Endothelial cell of umbilical vein (primary cell): Measurements from ENCODE around the gene GRAMD4. TPM values are rescaled to one million over a fixed set of nuclear protein-coding genes. Genes with fewer than 3 reads are reported as not detected.

Experiments
- BruUV-seq: library from RNA; stranded (reverse); fragments of 400-500 nt; replicated peaks from 2 replicates; lab custom pipeline; 2021; lab: Mats Ljungman, UMichigan
- CTCF ChIA-PET: fragments of 300-600, 350-600 bp; sonication (Branson Sonifier 250); formaldehyde crosslinking; loops from one replicate; lab custom pipeline; 2021; ENCODE audit warnings: antibody characterized with exemption, inconsistent platforms; lab: Charles Lee
- POLR2A ChIA-PET: fragments of 300-600, 350-600 bp; sonication (Branson Sonifier 250); formaldehyde crosslinking; loops from one replicate; lab custom pipeline; 2021; ENCODE audit warnings: antibody characterized with exemption, inconsistent platforms; lab: Charles Lee
- DNase-seq: peaks from one replicate; pipeline ENCODE4 v3.0.0-alpha.2; 2011; ENCODE audit warnings: low read depth, low spot score
- FAIRE-seq: peaks from 2 replicates; lab custom pipeline; 2011; peaks lifted over from hg19 to GRCh38; lab: Jason Lieb, UNC
- H2AFZ ChIP-seq: 2 replicates; pipeline ENCODE4 v1.6.0; 2012; ENCODE audit warnings: low read depth, low read length, control low read depth, inconsistent platforms
- H3K27ac ChIP-seq: 2 replicates; pipeline ENCODE4 v1.5.1; 2011; ENCODE audit warnings: low read depth, mild to moderate bottlenecking, control low read depth, low read length, moderate library complexity; ENCODE audit not compliant: insufficient read depth
- H3K27me3 ChIP-seq, 2 experiments: 2 replicates each; pipeline versions ENCODE4 v1.6.0 to v1.6.1; 2011; ENCODE audit warnings: low read length in 2 of 2, mixed read lengths in 1 of 2; ENCODE audit not compliant: control insufficient read depth in 2 of 2, insufficient read depth in 2 of 2
- H3K36me3 ChIP-seq, 2 experiments: 2 replicates in 1 of 2; 3 replicates in 1 of 2; pipeline ENCODE4 v1.5.1; 2011; ENCODE audit warnings: low read length in 2 of 2, mild to moderate bottlenecking in 1 of 2, moderate library complexity in 1 of 2; ENCODE audit not compliant: control insufficient read depth in 2 of 2, insufficient read depth in 2 of 2; ENCODE audit errors: extremely low read depth in 1 of 2
- H3K4me1 ChIP-seq: 3 replicates; pipeline ENCODE4 v1.5.1; 2011; ENCODE audit warnings: mild to moderate bottlenecking, low read length; ENCODE audit not compliant: control insufficient read depth, insufficient read depth; ENCODE audit errors: extremely low read depth
- H3K4me2 ChIP-seq: 2 replicates; pipeline ENCODE4 v1.6.1; 2011; ENCODE audit warnings: low read length, control low read depth, mixed read lengths; ENCODE audit not compliant: insufficient read depth
- H3K4me3 ChIP-seq, 3 experiments: fragments of 200-600 bp in 1 of 3; sonication (generic), shearing (Covaris generic) in 1 of 3; replicated peaks in 1 of 3; 2 replicates each; pipeline ENCODE4 v1.5.1; 2011 to 2016; ENCODE audit warnings: control low read depth in 3 of 3, low read length in 3 of 3, mild to moderate bottlenecking in 2 of 3, inconsistent platforms in 1 of 3, low read depth in 1 of 3, moderate library complexity in 1 of 3; ENCODE audit not compliant: insufficient read depth in 1 of 3
- H3K79me2 ChIP-seq: 2 replicates; pipeline ENCODE4 v1.6.0; 2012; ENCODE audit warnings: low read length, inconsistent platforms; ENCODE audit not compliant: control insufficient read depth, insufficient read depth
- H3K9ac ChIP-seq: replicated peaks from 2 replicates; pipeline ENCODE3; 2011; ENCODE audit warnings: low read length, control low read depth; ENCODE audit not compliant: insufficient read depth; ENCODE audit errors: extremely low read depth
- H3K9me1 ChIP-seq: replicated peaks from 3 replicates; pipeline ENCODE4 v1.6.0; 2011; ENCODE audit warnings: mild to moderate bottlenecking, low read length; ENCODE audit not compliant: control insufficient read depth, insufficient read depth; ENCODE audit errors: extremely low read depth
- H3K9me3 ChIP-seq: replicated peaks from 2 replicates; pipeline ENCODE4 v1.5.1; 2012; ENCODE audit warnings: low read length, inconsistent platforms; ENCODE audit not compliant: control insufficient read depth, insufficient read depth
- H4K20me1 ChIP-seq: replicated peaks from 2 replicates; pipeline ENCODE3; 2011; ENCODE audit warnings: mild to moderate bottlenecking, low read length; ENCODE audit not compliant: control insufficient read depth, insufficient read depth; ENCODE audit errors: extremely low read depth
- CTCF ChIP-seq, 2 donors: IDR thresholded peaks; 1 replicate in 1 of 2; 2 replicates in 1 of 2; pipeline ENCODE4 v1.5.1; 2011; ENCODE audit warnings: low read length in 2 of 2, mild to moderate bottlenecking in 2 of 2, moderate library complexity in 2 of 2, control low read depth in 1 of 2, inconsistent platforms in 1 of 2, low read depth in 1 of 2; ENCODE audit not compliant: insufficient read depth in 1 of 2; ENCODE audit errors: extremely low read depth in 1 of 2
- EZH2 ChIP-seq: IDR thresholded peaks from 2 replicates; pipeline ENCODE4 v1.6.1; 2012; ENCODE audit warnings: borderline replicate concordance, low read depth, mild to moderate bottlenecking, moderate library complexity, low read length, inconsistent platforms; ENCODE audit not compliant: severe bottlenecking
- FOS ChIP-seq: IDR thresholded peaks from 2 replicates; pipeline ENCODE4 v1.6.1; 2011; ENCODE audit warnings: mild to moderate bottlenecking, low read length, moderate library complexity, borderline replicate concordance; ENCODE audit not compliant: insufficient read depth
- GATA2 ChIP-seq: IDR thresholded peaks from 2 replicates; pipeline ENCODE4 v1.7.0; 2011; ENCODE audit warnings: low read depth, mild to moderate bottlenecking, moderate library complexity, mixed read lengths, low read length; ENCODE audit not compliant: insufficient read length, insufficient read depth
- JUN ChIP-seq: IDR thresholded peaks from 2 replicates; pipeline ENCODE4 v1.6.1; 2011; ENCODE audit warnings: borderline replicate concordance, low read depth; ENCODE audit not compliant: insufficient read length, insufficient read depth
- MYC ChIP-seq: IDR thresholded peaks from one replicate; pipeline ENCODE4 v1.6.1; 2011; ENCODE audit warnings: mild to moderate bottlenecking, low read depth, low read length
- POLR2A ChIP-seq: IDR thresholded peaks from 2 replicates; pipeline ENCODE4 v1.6.1; 2012; ENCODE audit warnings: low read depth, mild to moderate bottlenecking, control low read depth, low read length
- POLR2AphosphoS5 ChIP-seq: IDR thresholded peaks from 2 replicates; pipeline ENCODE4 v1.6.1; 2012; ENCODE audit warnings: low read depth, mild to moderate bottlenecking, control low read depth, low read length, moderate library complexity; ENCODE audit not compliant: insufficient read depth
- dilution Hi-C: fragments of 300-500 bp; cut with MboI; formaldehyde crosslinking; loops from one replicate; pipeline ENCODE4 v1.15.0; 2019; ENCODE audit warnings: low sequenced_read_pairs; ENCODE audit not compliant: extremely low pct_ligation_motif_present
- intact Hi-C: fragments of 100-400 bp; cut with micrococcal nuclease; formaldehyde crosslinking; loops from one replicate; pipeline ENCODE4 v1.10.0; 2022
- polyA plus RNA-seq, 4 experiments: library from polyadenylated mRNA; depleted of rRNA in 3 of 4; stranded (reverse) in 3 of 4; unstranded in 1 of 4; fragments of >200 nt; gene quantifications; 2 replicates each; pipeline versions ENCODE4 v1.2.1 to v1.2.3, GENCODE V29; 2011 to 2012; ENCODE audit warnings: missing spikeins in 1 of 4
- total RNA-seq: library from RNA; stranded (reverse); gene quantifications from 2 replicates; pipeline ENCODE4 v1.2.3, GENCODE V29; 2021
- TF ChIP-seq, protein P1 (sequence below): IDR thresholded peaks from 2 replicates; pipeline ENCODE4 v1.6.1; 2011; ENCODE audit not compliant: insufficient read depth, insufficient read length

GRAMD4 gene
- total and polyA plus RNA-seq, 2 donors (not counting 3 experiments of a cell fraction or from before 2014, with no cell fraction given): 5.9 to 14.8 TPM

GRCh38 chr22:46652847-46653331 is 32.7 kb downstream of the GRAMD4 start:
- Histone ChIP-seq H3K27me3 (no peaks in the 10 kb centered on the region), H3K27ac (no peak overlapping the region), H3K9me3 (no peaks in the 10 kb centered on the region), H3K4me1 (peaks cover 3% of the 10 kb centered on the region), H4K20me1 (no peaks in the 10 kb centered on the region), H3K79me2 (no peaks in the 10 kb centered on the region), H3K9me1 (no peaks in the 10 kb centered on the region), H3K4me3 (no peak overlapping the region), H2AFZ (no peak overlapping the region), H3K36me3 (no peaks in the 10 kb centered on the region), H3K4me2 (no peak overlapping the region), H3K9ac (no peak overlapping the region)
- ChIA-PET POLR2A (no interaction called here), CTCF (interaction anchor here (1.0 kb wide), 1 partner anchor 90 kb away, joined by 3 read pairs; no protein-coding TSS in a partner anchor)
- DNase-seq (no peak), FAIRE-seq (no peak)
- intact Hi-C loops (no loop called here), dilution Hi-C loops (no loop called here)
- no TSS peak for BruUV-seq
- TF ChIP-seq POLR2AphosphoS5: no peak

DNA sequence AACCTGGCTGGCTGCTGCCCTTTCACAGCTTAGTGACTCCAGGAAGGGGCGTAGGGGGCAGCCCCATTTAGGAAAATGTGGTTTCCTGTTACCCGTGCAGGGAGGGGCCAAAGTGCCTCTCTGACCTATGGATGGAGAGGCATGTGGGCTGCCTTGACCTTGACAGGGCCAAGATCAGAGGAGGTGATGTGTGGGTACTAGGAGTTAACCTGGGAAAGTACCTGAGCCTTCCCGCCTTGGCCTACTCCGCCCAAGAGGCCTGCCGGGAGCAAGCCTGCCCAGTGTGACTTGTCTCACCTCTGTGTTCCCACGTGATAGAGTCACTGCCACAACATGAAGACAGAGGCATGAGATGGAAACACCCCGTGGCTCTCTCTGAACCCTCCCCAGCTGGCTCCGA is 33.4 kb downstream of the GRAMD4 start:
- peaks cover 3% of the 10 kb centered on the region for H3K4me1 ChIP-seq
- no peak overlapping the region for H3K27ac ChIP-seq
- no peak for DNase-seq
- no peaks in the 10 kb centered on the region for H3K9me3 ChIP-seq
- H3K4me2 ChIP-seq: no peak overlapping the region
- no peaks in the 10 kb centered on the region for H3K9me1 ChIP-seq
- H2AFZ ChIP-seq: no peak overlapping the region
- H4K20me1 ChIP-seq: no peaks in the 10 kb centered on the region
- no peaks in the 10 kb centered on the region for H3K27me3 ChIP-seq
- intact Hi-C loops (no loop called here), dilution Hi-C loops (no loop called here)
- no peaks in the 10 kb centered on the region for H3K79me2 ChIP-seq
- no peaks in the 10 kb centered on the region for H3K36me3 ChIP-seq
- POLR2A ChIA-PET: no interaction called here
- no peak overlapping the region for H3K4me3 ChIP-seq
- CTCF ChIA-PET: interaction anchor here (1.0 kb wide), 1 partner anchor 90 kb away, joined by 3 read pairs; no protein-coding TSS in a partner anchor
- no TSS peak for BruUV-seq
- TF ChIP-seq GATA2 (no peak), EZH2 (no peak), POLR2A (no peak), JUN (no peak), CTCF (IDR thresholded peaks at IDR 0.05; ENCODE audit: extremely low read depth in 1 of 2, insufficient read depth in 1 of 2, low read depth in 1 of 2, low read length in 2 of 2) (no peak), MYC (no peak), POLR2AphosphoS5 (no peak), FOS (no peak)
- TF ChIP-seq, protein P1, sequence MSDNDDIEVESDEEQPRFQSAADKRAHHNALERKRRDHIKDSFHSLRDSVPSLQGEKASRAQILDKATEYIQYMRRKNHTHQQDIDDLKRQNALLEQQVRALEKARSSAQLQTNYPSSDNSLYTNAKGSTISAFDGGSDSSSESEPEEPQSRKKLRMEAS: no peak
- no peak for FAIRE-seq
- H3K9ac ChIP-seq: no peak overlapping the region
